HCT116 (cell line): ENCODE results near the gene PRDX1.
"Not testable (repeated sequence)": the region's sequence is repeated elsewhere in the genome, so short reads cannot be mapped to it uniquely, and the experiment has no call there.

Experiments
- CTCF ChIP-seq, 3 experiments: fragments of 200-600 bp in 1 of 3; sonication (generic) in 1 of 3; IDR thresholded peaks in 2 of 3; conservative IDR thresholded peaks in 1 of 3; 2 replicates each; pipeline ENCODE4 v1.5.1; 2012 to 2017; ENCODE audit warnings: low read depth in 2 of 3, low read length in 2 of 3, antibody characterized with exemption in 1 of 3, borderline replicate concordance in 1 of 3, control low read depth in 1 of 3, mild to moderate bottlenecking in 1 of 3, mixed read lengths in 1 of 3, mixed run types in 1 of 3, moderate library complexity in 1 of 3; ENCODE audit not compliant: insufficient read depth in 1 of 3
- MAX ChIP-seq: IDR thresholded peaks from 2 replicates; pipeline ENCODE4 v1.6.1; 2012
- POLR2A ChIP-seq: IDR thresholded peaks from 2 replicates; pipeline ENCODE4 v1.7.0; 2011; ENCODE audit warnings: borderline replicate concordance; ENCODE audit not compliant: insufficient read depth, insufficient read length; ENCODE audit errors: extremely low read depth
- ZNF274 ChIP-seq: fragments of 200-500 bp; sonication (Bioruptor generic); IDR thresholded peaks from 2 replicates; pipeline ENCODE4 v1.6.1; 2014; ENCODE audit warnings: mild to moderate bottlenecking, low read depth, low read length, inconsistent platforms

- not testable (repeated sequence) for TF ChIP-seq CTCF (IDR thresholded peaks at IDR 0.05 in 2 of 3, conservative IDR thresholded peaks at IDR 0.05 in 1 of 3; ENCODE audit: borderline replicate concordance in 1 of 3, insufficient read depth in 1 of 3, low read depth in 2 of 3, low read length in 2 of 3); ZNF274; POLR2A; MAX
Measured at GRCh38 chr1:45518366-45518765, 3.3 kb downstream of the PRDX1 start.
